Measurements from ENCODE around the gene TNRC6B.

TNRC6B gene

DNA sequence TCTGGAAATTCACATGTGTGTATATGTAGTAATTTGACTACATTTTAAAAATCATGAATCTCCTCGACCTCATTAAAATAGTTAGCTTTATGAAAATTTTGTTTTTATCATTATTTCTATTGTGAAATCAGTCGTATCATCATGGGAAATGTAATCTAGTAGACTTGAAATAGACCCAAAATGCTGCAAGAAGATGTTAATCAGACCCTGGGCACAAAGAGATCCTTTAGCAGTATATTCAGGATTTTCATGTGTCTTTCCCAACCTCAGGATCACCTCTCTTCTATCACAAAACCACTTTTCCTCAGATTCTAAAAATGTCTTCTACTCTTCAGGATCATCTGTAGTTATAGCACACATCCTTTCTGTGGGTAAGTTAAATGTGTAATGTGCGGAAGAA lies 93.7 kb downstream of the TNRC6B start:
- peaks cover 78% of the 10 kb centered on the region for H3K36me3 ChIP-seq (ENCODE audit: insufficient read depth, low read length)
- no peaks in the 10 kb centered on the region for H3K79me2 ChIP-seq (ENCODE audit: insufficient read depth, low read length)
- TF ChIP-seq, protein P1, sequence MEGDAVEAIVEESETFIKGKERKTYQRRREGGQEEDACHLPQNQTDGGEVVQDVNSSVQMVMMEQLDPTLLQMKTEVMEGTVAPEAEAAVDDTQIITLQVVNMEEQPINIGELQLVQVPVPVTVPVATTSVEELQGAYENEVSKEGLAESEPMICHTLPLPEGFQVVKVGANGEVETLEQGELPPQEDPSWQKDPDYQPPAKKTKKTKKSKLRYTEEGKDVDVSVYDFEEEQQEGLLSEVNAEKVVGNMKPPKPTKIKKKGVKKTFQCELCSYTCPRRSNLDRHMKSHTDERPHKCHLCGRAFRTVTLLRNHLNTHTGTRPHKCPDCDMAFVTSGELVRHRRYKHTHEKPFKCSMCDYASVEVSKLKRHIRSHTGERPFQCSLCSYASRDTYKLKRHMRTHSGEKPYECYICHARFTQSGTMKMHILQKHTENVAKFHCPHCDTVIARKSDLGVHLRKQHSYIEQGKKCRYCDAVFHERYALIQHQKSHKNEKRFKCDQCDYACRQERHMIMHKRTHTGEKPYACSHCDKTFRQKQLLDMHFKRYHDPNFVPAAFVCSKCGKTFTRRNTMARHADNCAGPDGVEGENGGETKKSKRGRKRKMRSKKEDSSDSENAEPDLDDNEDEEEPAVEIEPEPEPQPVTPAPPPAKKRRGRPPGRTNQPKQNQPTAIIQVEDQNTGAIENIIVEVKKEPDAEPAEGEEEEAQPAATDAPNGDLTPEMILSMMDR (IDR thresholded peaks at IDR 0.05; ENCODE audit: low read length): no peak
- TF ChIP-seq EZH2 (IDR thresholded peaks at IDR 0.05; ENCODE audit: borderline replicate concordance, low read length): no peak
- H2AFZ ChIP-seq (ENCODE audit: low read length): no peak overlapping the region
- no peaks in the 10 kb centered on the region for H3K27me3 ChIP-seq (ENCODE audit: insufficient read depth, low read length)
- no peak overlapping the region for H3K4me2 ChIP-seq (ENCODE audit: low read length)
- H4K20me1 ChIP-seq (ENCODE audit: insufficient read depth, low read length): no peaks in the 10 kb centered on the region
- peaks cover 13% of the 10 kb centered on the region for H3K4me1 ChIP-seq (ENCODE audit: insufficient read depth, low read length, severe bottlenecking)
- no peaks in the 10 kb centered on the region for H3F3A ChIP-seq (ENCODE audit: insufficient read depth, low read length)
- H3K9ac ChIP-seq (ENCODE audit: low read length): no peak overlapping the region
- no peak overlapping the region for H3K4me3 ChIP-seq (ENCODE audit: low read depth, low read length, poor library complexity, severe bottlenecking)
- no peak overlapping the region for H3K27ac ChIP-seq (ENCODE audit: low read depth, low read length, poor library complexity, severe bottlenecking)
- H3K9me3 ChIP-seq (ENCODE audit: low read length): no peaks in the 10 kb centered on the region
- no peaks in the 10 kb centered on the region for H3K9me2 ChIP-seq (ENCODE audit: low read depth, low read length)

DNA sequence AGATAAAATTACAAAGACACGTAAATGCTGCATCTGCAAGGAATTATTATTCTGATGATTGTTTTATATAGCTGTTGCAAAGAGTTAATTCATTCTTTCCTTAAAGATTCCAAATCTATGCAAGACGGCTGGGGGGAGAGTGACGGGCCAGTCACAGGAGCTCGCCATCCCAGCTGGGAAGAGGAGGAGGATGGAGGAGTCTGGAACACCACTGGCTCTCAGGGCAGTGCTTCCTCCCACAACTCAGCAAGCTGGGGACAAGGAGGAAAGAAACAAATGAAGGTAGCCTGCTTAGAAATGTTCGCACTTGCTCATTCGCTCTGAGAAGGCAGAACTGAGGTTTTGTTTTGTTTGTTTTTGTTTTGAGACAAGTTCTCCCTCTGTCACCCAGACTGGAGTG lies 95.6 kb downstream of the TNRC6B start:
- H3K36me3 ChIP-seq (ENCODE audit: insufficient read depth, low read length): peaks cover 74% of the 10 kb centered on the region
- no peak overlapping the region for H3K27ac ChIP-seq (ENCODE audit: low read depth, low read length, poor library complexity, severe bottlenecking)
- H3K4me2 ChIP-seq (ENCODE audit: low read length): no peak overlapping the region

DNA sequence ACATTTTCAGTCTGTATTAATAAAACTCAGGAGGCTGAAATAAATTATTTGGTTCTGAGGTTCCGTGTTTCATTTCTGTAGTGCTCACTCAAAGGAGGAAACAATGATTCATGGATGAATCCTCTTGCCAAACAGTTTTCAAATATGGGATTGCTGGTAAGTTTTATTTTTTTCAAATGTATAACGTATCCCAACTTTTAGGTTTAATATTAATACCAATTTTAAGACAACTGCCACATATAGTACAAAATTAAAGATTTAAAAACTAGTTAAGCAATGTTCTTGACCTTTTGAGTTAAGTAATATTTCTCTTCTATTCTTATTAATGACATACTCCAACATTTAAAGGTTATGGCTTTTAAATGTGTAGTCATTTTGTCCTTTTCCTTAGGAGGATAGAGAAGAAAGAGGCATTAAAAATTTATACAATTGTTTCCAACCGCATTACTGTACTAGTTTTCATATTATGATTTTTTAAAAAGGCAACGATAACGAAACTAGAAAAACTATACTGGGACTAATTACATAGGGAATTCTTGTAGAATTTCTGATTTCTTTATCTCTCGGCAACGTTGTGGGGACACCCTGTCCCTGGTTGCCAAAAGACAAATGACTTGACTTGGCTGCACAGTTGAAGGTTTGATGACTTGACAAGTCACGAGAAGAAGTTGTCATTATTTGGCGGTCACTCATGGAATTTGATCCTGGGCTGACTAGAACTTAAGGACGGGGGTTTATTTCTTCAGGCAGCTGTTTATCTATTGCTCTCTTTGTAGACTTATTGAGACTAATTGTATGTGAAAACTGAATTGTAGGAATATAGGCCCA lies 99.5 kb downstream of the TNRC6B start:
- Histone ChIP-seq H3K4me3 (ENCODE audit: low read depth, low read length, poor library complexity, severe bottlenecking) (no peak overlapping the region), H2AFZ (ENCODE audit: low read length) (no peak overlapping the region), H3K9me3 (ENCODE audit: low read length) (no peaks in the 10 kb centered on the region), H3K79me2 (ENCODE audit: insufficient read depth, low read length) (no peaks in the 10 kb centered on the region), H3K4me1 (ENCODE audit: insufficient read depth, low read length, severe bottlenecking) (peaks cover 16% of the 10 kb centered on the region), H3K4me2 (ENCODE audit: low read length) (no peak overlapping the region), H3F3A (ENCODE audit: insufficient read depth, low read length) (no peaks in the 10 kb centered on the region), H3K27me3 (ENCODE audit: insufficient read depth, low read length) (no peaks in the 10 kb centered on the region), H3K27ac (ENCODE audit: low read depth, low read length, poor library complexity, severe bottlenecking) (peak overlapping the region; percentile 47), H3K9me2 (ENCODE audit: low read depth, low read length) (no peaks in the 10 kb centered on the region), H3K9ac (ENCODE audit: low read length) (no peak overlapping the region), H4K20me1 (ENCODE audit: insufficient read depth, low read length) (no peaks in the 10 kb centered on the region), H3K36me3 (ENCODE audit: insufficient read depth, low read length) (peaks cover 86% of the 10 kb centered on the region)
- TF ChIP-seq, protein P1 (IDR thresholded peaks at IDR 0.05; ENCODE audit: low read length): no peak
- no peak for TF ChIP-seq EZH2 (IDR thresholded peaks at IDR 0.05; ENCODE audit: borderline replicate concordance, low read length)

More for the DNA sequence above, 95.6 kb downstream of the TNRC6B start:
- Histone ChIP-seq H3K4me1 (ENCODE audit: insufficient read depth, low read length, severe bottlenecking) (peaks cover 16% of the 10 kb centered on the region), H3K9me2 (ENCODE audit: low read depth, low read length) (no peaks in the 10 kb centered on the region), H3K9ac (ENCODE audit: low read length) (no peak overlapping the region), H3K27me3 (ENCODE audit: insufficient read depth, low read length) (no peaks in the 10 kb centered on the region), H4K20me1 (ENCODE audit: insufficient read depth, low read length) (no peaks in the 10 kb centered on the region), H3K4me3 (ENCODE audit: low read depth, low read length, poor library complexity, severe bottlenecking) (no peak overlapping the region), H3F3A (ENCODE audit: insufficient read depth, low read length) (no peaks in the 10 kb centered on the region), H2AFZ (ENCODE audit: low read length) (no peak overlapping the region), H3K9me3 (ENCODE audit: low read length) (no peaks in the 10 kb centered on the region), H3K79me2 (ENCODE audit: insufficient read depth, low read length) (no peaks in the 10 kb centered on the region)
- no peak for TF ChIP-seq EZH2 (IDR thresholded peaks at IDR 0.05; ENCODE audit: borderline replicate concordance, low read length)
- TF ChIP-seq, protein P1 (IDR thresholded peaks at IDR 0.05; ENCODE audit: low read length): no peak

Measured in OCI-LY1 (cell line).